Activated CD4-positive, alpha-beta memory T cell treated with anti-CD3 and anti-CD28 coated beads, Interleukin-2, amount 10 ng/mL, durations not matched to agents 7 days and 5 days (primary cell): ENCODE measurements around the gene BTN1A1. TPM values are rescaled to one million over a fixed set of nuclear protein-coding genes. Genes with fewer than 3 reads are reported as not detected.
A peak's percentile ranks its signal among the peaks of the same experiment; 100 is the strongest.

ENCODE experiments used
- CTCF ChIA-PET: fragments of 350-600 bp; sonication (Branson Sonifier 250); formaldehyde crosslinking; loops from one replicate; lab custom pipeline; 2021; ENCODE audit warnings: antibody characterized with exemption, inconsistent platforms; lab: Charles Lee
- POLR2A ChIA-PET: fragments of 350-600 bp; sonication (Branson Sonifier 250); formaldehyde crosslinking; loops from one replicate; lab custom pipeline; 2021; ENCODE audit warnings: antibody characterized with exemption; lab: Charles Lee
- DNase-seq: peaks from one replicate; pipeline ENCODE4 v3.0.0-alpha.2; 2020
- H3K27ac Mint-ChIP-seq: one replicate; pipeline ENCODE4 v1.8.0; 2021; ENCODE audit warnings: mild to moderate bottlenecking, mixed read lengths
- H3K27me3 Mint-ChIP-seq: one replicate; pipeline ENCODE4 v1.8.0; 2021; ENCODE audit warnings: mixed read lengths
- H3K36me3 Mint-ChIP-seq: one replicate; pipeline ENCODE4 v1.8.0; 2021; ENCODE audit warnings: low read depth, mixed read lengths
- H3K4me1 Mint-ChIP-seq: one replicate; pipeline ENCODE4 v1.8.0; 2021; ENCODE audit warnings: mixed read lengths
- H3K4me3 Mint-ChIP-seq: one replicate; pipeline ENCODE4 v1.8.0; 2021; ENCODE audit warnings: mild to moderate bottlenecking, mixed read lengths
- H3K9me3 Mint-ChIP-seq: one replicate; pipeline ENCODE4 v1.8.0; 2021; ENCODE audit warnings: mixed read lengths
- total RNA-seq, 2 experiments: library from RNA; stranded (reverse); gene quantifications; one replicate each; pipeline ENCODE4 v1.2.3, GENCODE V29; 2021

Gene BTN1A1
- total RNA-seq, 2 experiments from 2014 or later, result not detected

DNA sequence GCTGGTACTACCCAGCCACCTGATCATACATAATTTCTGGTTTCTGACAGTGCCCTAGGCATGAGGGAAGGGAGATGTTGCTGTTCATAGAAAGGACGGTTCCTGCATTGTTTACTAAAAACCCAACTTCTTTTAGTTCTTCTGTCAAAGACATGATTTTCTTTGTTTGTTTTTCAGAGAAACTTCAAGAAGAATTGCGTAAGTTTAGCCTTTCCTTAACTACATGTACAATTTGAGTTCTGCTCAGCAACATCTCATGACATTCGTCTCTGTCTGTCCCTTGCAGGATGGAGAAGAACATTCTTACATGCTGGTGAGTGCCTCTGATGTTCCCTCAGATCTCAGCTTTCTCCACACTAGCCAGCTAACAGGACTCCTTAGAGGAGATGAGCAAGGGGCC is 34.3 kb upstream of the BTN1A1 start:
- Mint-ChIP-seq H3K27me3 (no peaks in the 10 kb centered on the region), H3K27ac (no peak overlapping the region), H3K9me3 (no peaks in the 10 kb centered on the region), H3K4me1 (peaks cover 33% of the 10 kb centered on the region), H3K36me3 (peaks cover 92% of the 10 kb centered on the region), H3K4me3 (no peak overlapping the region)
- ChIA-PET POLR2A (no interaction called here), CTCF (no interaction called here)
- no peak for DNase-seq

GRCh38 chr6:26468829-26469228 is 31.3 kb upstream of the BTN1A1 start:
- no peak for DNase-seq
- no peak overlapping the region for H3K27ac Mint-ChIP-seq
- CTCF ChIA-PET, result no interaction called here
- peaks cover 26% of the 10 kb centered on the region for H3K4me1 Mint-ChIP-seq
- peaks cover 7% of the 10 kb centered on the region for H3K9me3 Mint-ChIP-seq
- H3K27me3 Mint-ChIP-seq, result no peaks in the 10 kb centered on the region
- H3K4me3 Mint-ChIP-seq, result no peak overlapping the region
- POLR2A ChIA-PET, result no interaction called here
- H3K36me3 Mint-ChIP-seq, result peaks cover 90% of the 10 kb centered on the region

GRCh38 chr6:26470643-26471042 is 29.5 kb upstream of the BTN1A1 start:
- Mint-ChIP-seq H3K36me3 (peaks cover 75% of the 10 kb centered on the region), H3K4me3 (no peak overlapping the region)
- POLR2A ChIA-PET, result interaction anchor here (1.4 kb wide), 1 partner anchor 24 kb away, joined by 3 read pairs; no protein-coding TSS in a partner anchor

GRCh38 chr6:26471970-26472369 is 28.1 kb upstream of the BTN1A1 start:
- peaks cover 35% of the 10 kb centered on the region for H3K4me1 Mint-ChIP-seq
- peaks cover 7% of the 10 kb centered on the region for H3K9me3 Mint-ChIP-seq
- DNase-seq, result no peak
- H3K36me3 Mint-ChIP-seq, result peaks cover 68% of the 10 kb centered on the region
- peak overlapping the region; percentile 38 for H3K27ac Mint-ChIP-seq
- ChIA-PET CTCF (interaction anchor here (0.8 kb wide), 1 partner anchor 97 kb away, joined by 3 read pairs; no protein-coding TSS in a partner anchor), POLR2A (interaction anchor here (1.0 to 3.8 kb wide), 7 partner anchors 7 to 256 kb away, joined by 3 to 32 read pairs (median 4); a partner anchor contains a TSS)
- H3K4me3 Mint-ChIP-seq, result no peak overlapping the region
- no peaks in the 10 kb centered on the region for H3K27me3 Mint-ChIP-seq

More at GRCh38 chr6:26470643-26471042, 29.5 kb upstream of the BTN1A1 start:
- no peak overlapping the region for H3K27ac Mint-ChIP-seq
- DNase-seq, result no peak
- peaks cover 7% of the 10 kb centered on the region for H3K9me3 Mint-ChIP-seq
- H3K4me1 Mint-ChIP-seq, result peaks cover 27% of the 10 kb centered on the region
- CTCF ChIA-PET, result no interaction called here
- no peaks in the 10 kb centered on the region for H3K27me3 Mint-ChIP-seq

- peaks cover 61% of the 10 kb centered on the region for H3K36me3 Mint-ChIP-seq
- no peak for DNase-seq
- H3K27ac Mint-ChIP-seq, result peak overlapping the region; percentile 100
- CTCF ChIA-PET, result interaction anchor here (0.8 to 1.5 kb wide), 4 partner anchors 13 to 123 kb away, joined by 3 to 8 read pairs (median 4); no protein-coding TSS in a partner anchor
- H3K4me1 Mint-ChIP-seq, result peaks cover 36% of the 10 kb centered on the region
- peaks cover 7% of the 10 kb centered on the region for H3K9me3 Mint-ChIP-seq
- peak overlapping the region; percentile 99 for H3K4me3 Mint-ChIP-seq
- no peaks in the 10 kb centered on the region for H3K27me3 Mint-ChIP-seq
- POLR2A ChIA-PET, result interaction anchor here (0.6 to 3.8 kb wide), 21 partner anchors 8 to 1420 kb away, joined by 3 to 52 read pairs (median 7); partner anchors contain the start of genes BTN3A3 and HMGN4
These were observed 27.4 kb upstream of the BTN1A1 start for GRCh38 chr6:26472549-26473290.

DNA sequence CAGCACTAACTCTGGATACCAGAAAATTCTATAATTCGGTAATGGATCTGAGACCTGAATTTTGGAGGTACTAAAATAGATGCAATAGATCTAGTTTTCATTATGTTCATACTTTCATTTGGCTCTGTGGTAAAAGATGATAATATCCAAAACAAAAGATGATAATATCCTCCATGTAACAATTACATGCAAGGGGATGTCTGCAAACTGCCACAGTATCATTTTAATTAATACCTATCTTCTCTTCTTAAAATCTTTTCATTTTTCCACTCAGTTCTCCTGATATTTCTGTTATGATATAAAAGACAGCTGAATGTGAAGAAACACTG is 26.7 kb upstream of the BTN1A1 start:
- Mint-ChIP-seq H3K9me3 (peaks cover 7% of the 10 kb centered on the region), H3K27ac (peak overlapping the region; percentile 100), H3K4me3 (peak overlapping the region; percentile 99), H3K36me3 (peaks cover 56% of the 10 kb centered on the region), H3K27me3 (no peaks in the 10 kb centered on the region), H3K4me1 (peaks cover 36% of the 10 kb centered on the region)
- DNase-seq, result no peak
- ChIA-PET POLR2A (interaction anchor here (0.6 to 3.8 kb wide), 37 partner anchors 9 to 1420 kb away, joined by 3 to 52 read pairs (median 6); partner anchors contain the start of genes BTN2A1, BTN3A3 and HMGN4), CTCF (interaction anchor here (0.6 to 1.7 kb wide), 8 partner anchors 12 to 132 kb away, joined by 3 to 11 read pairs (median 4); partner anchors contain the start of gene HMGN4)

DNA sequence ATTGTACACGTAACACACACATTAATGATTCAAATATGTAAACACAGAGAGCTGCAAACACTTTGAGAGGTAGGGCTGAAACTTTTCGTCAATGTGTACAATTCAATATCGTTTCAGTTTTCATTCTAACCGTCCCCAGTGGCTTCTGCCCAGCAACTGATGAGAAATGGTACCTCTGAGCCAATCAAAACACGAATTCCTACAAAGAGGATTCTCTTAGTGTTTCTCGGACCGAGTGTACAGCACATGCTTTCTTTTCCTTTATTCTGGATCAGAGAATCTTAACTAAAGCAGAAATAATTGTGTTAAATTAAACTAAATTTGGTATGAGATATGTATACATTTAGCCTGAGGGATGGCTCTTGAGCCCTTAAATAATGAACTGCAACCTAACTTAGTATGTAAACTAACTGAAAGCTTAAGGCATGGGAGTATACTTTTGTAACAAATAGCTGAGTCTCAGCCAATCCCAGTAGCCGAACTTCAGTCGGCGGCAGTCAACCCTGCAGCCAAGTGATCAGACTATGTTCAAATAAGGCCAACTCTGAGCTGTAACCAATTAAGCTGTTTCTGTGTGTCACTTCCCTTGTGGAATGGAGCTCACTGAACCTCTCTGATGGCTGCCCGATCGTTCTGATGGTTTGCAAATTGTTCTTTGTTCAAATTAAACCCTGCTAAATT is 26.2 kb upstream of the BTN1A1 start:
- Mint-ChIP-seq H3K27ac (peak overlapping the region; percentile 100), H3K9me3 (peaks cover 7% of the 10 kb centered on the region), H3K36me3 (peaks cover 55% of the 10 kb centered on the region), H3K4me1 (peaks cover 36% of the 10 kb centered on the region), H3K4me3 (peak overlapping the region; percentile 99), H3K27me3 (no peaks in the 10 kb centered on the region)
- DNase-seq, result peak; percentile 86
- POLR2A ChIA-PET, result interaction anchor here (0.6 to 3.8 kb wide), 52 partner anchors 9 to 1419 kb away, joined by 3 to 52 read pairs (median 4); partner anchors contain the start of genes BTN2A1, BTN2A2, BTN3A3 and HMGN4
- CTCF ChIA-PET, result interaction anchor here (0.6 to 1.7 kb wide), 12 partner anchors 9 to 132 kb away, joined by 3 to 11 read pairs (median 4); partner anchors contain the start of gene HMGN4

GRCh38 chr6:26474439-26474881 is 25.6 kb upstream of the BTN1A1 start:
- no peak for DNase-seq
- peaks cover 7% of the 10 kb centered on the region for H3K9me3 Mint-ChIP-seq
- ChIA-PET POLR2A (interaction anchor here (0.6 to 3.8 kb wide), 44 partner anchors 12 to 1333 kb away, joined by 3 to 52 read pairs (median 4); partner anchors contain the start of genes BTN2A1, BTN2A2, BTN3A3 and HMGN4), CTCF (interaction anchor here (0.6 to 1.7 kb wide), 9 partner anchors 10 to 133 kb away, joined by 3 to 11 read pairs (median 5); partner anchors contain the start of gene HMGN4)
- H3K27me3 Mint-ChIP-seq, result no peaks in the 10 kb centered on the region
- H3K36me3 Mint-ChIP-seq, result peaks cover 51% of the 10 kb centered on the region
- peaks cover 36% of the 10 kb centered on the region for H3K4me1 Mint-ChIP-seq
- peak overlapping the region; percentile 100 for H3K27ac Mint-ChIP-seq
- peak overlapping the region; percentile 99 for H3K4me3 Mint-ChIP-seq

GRCh38 chr6:26475823-26476729 is 24.0 kb upstream of the BTN1A1 start:
- ChIA-PET POLR2A (interaction anchor here (0.9 to 3.8 kb wide), 6 partner anchors 11 to 61 kb away, joined by 3 to 52 read pairs (median 12); partner anchors contain the start of genes BTN3A3 and HMGN4), CTCF (interaction anchor here (1.0 to 1.5 kb wide), 2 partner anchors 31 to 146 kb away, joined by 3 read pairs; no protein-coding TSS in a partner anchor)
- H3K9me3 Mint-ChIP-seq, result peaks cover 7% of the 10 kb centered on the region
- no peak overlapping the region for H3K27ac Mint-ChIP-seq
- DNase-seq, result no peak
- H3K4me3 Mint-ChIP-seq, result no peak overlapping the region
- H3K36me3 Mint-ChIP-seq, result peaks cover 38% of the 10 kb centered on the region
- H3K4me1 Mint-ChIP-seq, result peaks cover 36% of the 10 kb centered on the region
- no peaks in the 10 kb centered on the region for H3K27me3 Mint-ChIP-seq

DNA sequence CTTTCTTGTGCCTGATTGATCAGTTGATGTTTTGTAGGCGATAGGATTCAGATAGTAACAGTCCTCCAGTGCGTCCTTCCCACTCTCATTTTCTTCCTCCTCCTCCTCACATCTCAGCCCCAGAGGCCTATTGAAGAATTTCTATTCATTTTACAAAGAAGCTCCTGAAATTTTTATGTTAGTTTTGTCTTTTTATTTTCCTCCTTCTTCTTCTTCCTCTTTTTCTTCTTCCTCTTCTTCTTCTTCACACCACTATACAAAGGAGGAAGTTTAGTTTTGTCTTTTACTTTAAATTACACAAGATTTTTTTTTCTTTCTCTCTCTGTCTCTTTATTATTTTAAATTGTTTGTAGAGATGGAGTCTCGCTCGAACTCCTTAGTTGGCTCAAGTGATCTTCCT is 23.2 kb upstream of the BTN1A1 start:
- Mint-ChIP-seq H3K9me3 (no peaks in the 10 kb centered on the region), H3K4me1 (peaks cover 32% of the 10 kb centered on the region), H3K27me3 (no peaks in the 10 kb centered on the region), H3K4me3 (no peak overlapping the region), H3K27ac (peak overlapping the region; percentile 5), H3K36me3 (peaks cover 30% of the 10 kb centered on the region)
- DNase-seq, result no peak
- POLR2A ChIA-PET, result no interaction called here
- CTCF ChIA-PET, result no interaction called here

DNA sequence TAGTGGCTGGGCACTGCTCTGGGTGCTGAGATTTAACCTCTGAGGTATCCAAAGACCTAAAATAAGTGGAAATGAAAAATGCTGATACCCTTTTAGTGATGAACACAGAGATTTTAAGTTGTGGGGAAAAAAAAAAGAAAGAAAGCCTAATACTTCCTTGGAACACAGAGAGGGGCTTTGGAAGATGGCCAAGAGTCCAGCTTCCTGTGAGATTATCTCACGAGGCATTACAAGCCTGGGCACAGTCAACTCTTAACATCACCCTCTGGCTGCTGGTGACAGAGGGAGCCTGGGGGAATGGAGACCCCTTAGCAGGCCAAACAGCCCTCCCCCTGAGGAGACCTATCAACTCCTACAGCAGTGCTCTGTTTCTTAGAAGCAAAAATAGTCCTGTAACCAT is 22.7 kb upstream of the BTN1A1 start:
- no peak for DNase-seq
- no peak overlapping the region for H3K4me3 Mint-ChIP-seq
- no peak overlapping the region for H3K27ac Mint-ChIP-seq
- H3K9me3 Mint-ChIP-seq, result no peaks in the 10 kb centered on the region
- CTCF ChIA-PET, result no interaction called here
- H3K27me3 Mint-ChIP-seq, result no peaks in the 10 kb centered on the region
- peaks cover 31% of the 10 kb centered on the region for H3K4me1 Mint-ChIP-seq
- peaks cover 26% of the 10 kb centered on the region for H3K36me3 Mint-ChIP-seq
- POLR2A ChIA-PET, result no interaction called here
